Measurements from ENCODE around the gene CYP4Z1.

Gene CYP4Z1

GRCh38 chr1:47161298-47162040, 94.4 kb downstream of the CYP4Z1 start:
- no peak for DNase-seq (ENCODE audit: extremely low spot score)
- CTCF ChIA-PET = no interaction called here

GRCh38 chr1:47164552-47164951, 97.5 kb downstream of the CYP4Z1 start:
- TF ChIP-seq L3MBTL2 (conservative IDR thresholded peaks at IDR 0.05) = no peak
- TF ChIP-seq CTBP1 (IDR thresholded peaks at IDR 0.05; ENCODE audit: borderline replicate concordance) = no peak
- no peak for TF ChIP-seq ARNT (IDR thresholded peaks at IDR 0.05)
- no peak for TF ChIP-seq SUZ12 (IDR thresholded peaks at IDR 0.05)
- ChIA-PET POLR2A (no interaction called here), CTCF (no interaction called here)
- DNase-seq (ENCODE audit: extremely low spot score) = no peak

More at GRCh38 chr1:47161298-47162040, 94.4 kb downstream of the CYP4Z1 start:
- TF ChIP-seq TARDBP (IDR thresholded peaks at IDR 0.05) (no peak), BHLHE40 (IDR thresholded peaks at IDR 0.05; ENCODE audit: borderline replicate concordance) (no peak), ZNF384 (IDR thresholded peaks at IDR 0.05) (no peak), ARNT (IDR thresholded peaks at IDR 0.05) (no peak), PKNOX1 (IDR thresholded peaks at IDR 0.05) (no peak), CTBP1 (IDR thresholded peaks at IDR 0.05; ENCODE audit: borderline replicate concordance) (no peak), FOXK2 (IDR thresholded peaks at IDR 0.05) (no peak), LEF1 (IDR thresholded peaks at IDR 0.05; ENCODE audit: borderline replicate concordance) (no peak), HDGF (IDR thresholded peaks at IDR 0.05; ENCODE audit: borderline replicate concordance) (no peak), FOXA1 (IDR thresholded peaks at IDR 0.05) (no peak), L3MBTL2 (conservative IDR thresholded peaks at IDR 0.05) (no peak), SP1 (IDR thresholded peaks at IDR 0.05) (no peak), ELF4 (IDR thresholded peaks at IDR 0.05) (no peak), NFRKB (IDR thresholded peaks at IDR 0.05) (no peak), SUZ12 (IDR thresholded peaks at IDR 0.05) (no peak)
- POLR2A ChIA-PET = no interaction called here

All from HEK293T (cell line).